SJSA1 (cell line): Measurements from ENCODE around the gene CCDC3. TPM values are rescaled to one million over a fixed set of nuclear protein-coding genes. Genes with fewer than 3 reads are reported as not detected.
A peak's percentile ranks its signal among the peaks of the same experiment; 100 is the strongest.
"Not testable (repeated sequence)": the region's sequence is repeated elsewhere in the genome, so short reads cannot be mapped to it uniquely, and the experiment has no call there.

ENCODE experiments used
- DNase-seq, 2 experiments: peaks; one replicate each; pipeline ENCODE4 v3.0.0-alpha.2; 2015 to 2020; ENCODE audit warnings: low spot score in 2 of 2, low read depth in 1 of 2
- H3K27ac ChIP-seq: fragments of 250-450 bp; sonication (Bioruptor Pico); 2 replicates; pipeline ENCODE4 v1.5.1; 2020; ENCODE audit warnings: mild to moderate bottlenecking, moderate library complexity
- H3K27me3 ChIP-seq: fragments of 250-450 bp; sonication (Bioruptor Pico); replicated peaks from 2 replicates; pipeline ENCODE4 v1.5.1; 2020; ENCODE audit warnings: mild to moderate bottlenecking, moderate library complexity
- H3K36me3 ChIP-seq: fragments of 250-450 bp; sonication (Bioruptor Pico); 2 replicates; pipeline ENCODE4 v1.5.1; 2020; ENCODE audit warnings: mild to moderate bottlenecking
- H3K4me1 ChIP-seq: fragments of 250-450 bp; sonication (Bioruptor Pico); replicated peaks from 2 replicates; pipeline ENCODE4 v1.6.1; 2021; ENCODE audit warnings: mild to moderate bottlenecking
- H3K4me3 ChIP-seq: fragments of 250-450 bp; sonication (Bioruptor Pico); 2 replicates; pipeline ENCODE4 v1.5.1; 2020; ENCODE audit warnings: mild to moderate bottlenecking
- H3K9me3 ChIP-seq: fragments of 250-450 bp; sonication (Bioruptor Pico); replicated peaks from 2 replicates; pipeline ENCODE4 v1.5.1; 2020; ENCODE audit warnings: mild to moderate bottlenecking
- total RNA-seq: library from RNA; depleted of rRNA; stranded (reverse); fragments of >200 nt; shearing (Covaris generic); gene quantifications from 2 replicates; pipeline ENCODE4 v1.2.3, GENCODE V29; 2014

Gene CCDC3
- total RNA-seq, 1 experiment from 2014 or later: 21.3 TPM

GRCh38 chr10:12984165-12984747 is 17.3 kb downstream of the CCDC3 start:
- Histone ChIP-seq H3K4me3 (no peak overlapping the region), H3K36me3 (no peaks in the 10 kb centered on the region), H3K27ac (peak overlapping the region; percentile 54), H3K27me3 (no peaks in the 10 kb centered on the region), H3K9me3 (peaks cover 2% of the 10 kb centered on the region; the same call in 1 of the 2 replicates), H3K4me1 (peaks cover 25% of the 10 kb centered on the region)
- peak; percentile 64 to 92 for DNase-seq

- Histone ChIP-seq H3K27ac (peak overlapping the region; percentile 54), H3K4me1 (peaks cover 25% of the 10 kb centered on the region)
- peak in 1 of 2 experiments; percentile 60 for DNase-seq
- H3K4me3 ChIP-seq, H3K36me3 ChIP-seq, H3K27me3 ChIP-seq, H3K9me3 ChIP-seq: not testable (repeated sequence)
These were observed 17.9 kb downstream of the CCDC3 start for GRCh38 chr10:12983568-12983967.

GRCh38 chr10:12981570-12981969 is 19.9 kb downstream of the CCDC3 start:
- Histone ChIP-seq H3K9me3 (peaks cover 2% of the 10 kb centered on the region; the same call in 1 of the 2 replicates), H3K36me3 (no peaks in the 10 kb centered on the region), H3K4me3 (no peak overlapping the region), H3K27ac (peak overlapping the region; percentile 36; the same call in 1 of the 2 replicates), H3K27me3 (no peaks in the 10 kb centered on the region), H3K4me1 (peaks cover 25% of the 10 kb centered on the region)
- peak; percentile 67 to 70 for DNase-seq

GRCh38 chr10:12980713-12981306 is 20.7 kb downstream of the CCDC3 start:
- no peak for DNase-seq
- H3K4me1 ChIP-seq: peaks cover 25% of the 10 kb centered on the region
- H3K9me3 ChIP-seq: peaks cover 2% of the 10 kb centered on the region; the same call in 1 of the 2 replicates
- no peaks in the 10 kb centered on the region for H3K27me3 ChIP-seq
- no peak overlapping the region for H3K4me3 ChIP-seq
- no peak overlapping the region for H3K27ac ChIP-seq
- no peaks in the 10 kb centered on the region for H3K36me3 ChIP-seq

GRCh38 chr10:12980102-12980661 is 21.3 kb downstream of the CCDC3 start:
- no peak overlapping the region for H3K4me3 ChIP-seq
- H3K9me3 ChIP-seq: peaks cover 2% of the 10 kb centered on the region; the same call in 1 of the 2 replicates
- no peaks in the 10 kb centered on the region for H3K27me3 ChIP-seq
- no peak overlapping the region for H3K27ac ChIP-seq
- no peak for DNase-seq
- H3K4me1 ChIP-seq: peaks cover 25% of the 10 kb centered on the region
- H3K36me3 ChIP-seq: no peaks in the 10 kb centered on the region

GRCh38 chr10:12978891-12979290 is 22.6 kb downstream of the CCDC3 start:
- H3K27ac ChIP-seq: no peak overlapping the region
- peaks cover 17% of the 10 kb centered on the region for H3K4me1 ChIP-seq
- H3K4me3 ChIP-seq: no peak overlapping the region
- no peak for DNase-seq
- no peaks in the 10 kb centered on the region for H3K27me3 ChIP-seq
- H3K36me3 ChIP-seq: no peaks in the 10 kb centered on the region
- peaks cover 2% of the 10 kb centered on the region; the same call in 1 of the 2 replicates for H3K9me3 ChIP-seq

- Histone ChIP-seq H3K36me3 (no peaks in the 10 kb centered on the region), H3K4me1 (peaks cover 8% of the 10 kb centered on the region), H3K4me3 (no peak overlapping the region), H3K9me3 (no peaks in the 10 kb centered on the region), H3K27ac (no peak overlapping the region), H3K27me3 (no peaks in the 10 kb centered on the region)
- DNase-seq: no peak
These were observed 25.6 kb downstream of the CCDC3 start for GRCh38 chr10:12975906-12976305.

- H3K9me3 ChIP-seq: no peaks in the 10 kb centered on the region
- no peak overlapping the region for H3K27ac ChIP-seq
- DNase-seq: no peak
- peaks cover 14% of the 10 kb centered on the region for H3K4me1 ChIP-seq
- no peak overlapping the region for H3K4me3 ChIP-seq
- no peaks in the 10 kb centered on the region for H3K27me3 ChIP-seq
- H3K36me3 ChIP-seq: no peaks in the 10 kb centered on the region
These were observed 26.2 kb downstream of the CCDC3 start for GRCh38 chr10:12975266-12975665.

- Histone ChIP-seq H3K4me1 (peaks cover 20% of the 10 kb centered on the region), H3K27ac (no peak overlapping the region), H3K27me3 (no peaks in the 10 kb centered on the region), H3K36me3 (no peaks in the 10 kb centered on the region), H3K4me3 (no peak overlapping the region), H3K9me3 (no peaks in the 10 kb centered on the region)
- DNase-seq: no peak
These were observed 26.9 kb downstream of the CCDC3 start for GRCh38 chr10:12974491-12975199.

GRCh38 chr10:12974078-12974477 is 27.4 kb downstream of the CCDC3 start:
- no peaks in the 10 kb centered on the region for H3K27me3 ChIP-seq
- H3K27ac ChIP-seq: no peak overlapping the region
- peaks cover 21% of the 10 kb centered on the region for H3K4me1 ChIP-seq
- H3K4me3 ChIP-seq: no peak overlapping the region
- no peaks in the 10 kb centered on the region for H3K36me3 ChIP-seq
- no peaks in the 10 kb centered on the region for H3K9me3 ChIP-seq
- no peak for DNase-seq

- Histone ChIP-seq H3K4me1 (peaks cover 21% of the 10 kb centered on the region), H3K27me3 (no peaks in the 10 kb centered on the region), H3K36me3 (no peaks in the 10 kb centered on the region), H3K4me3 (no peak overlapping the region), H3K27ac (no peak overlapping the region), H3K9me3 (no peaks in the 10 kb centered on the region)
- DNase-seq: no peak
These were observed 28.3 kb downstream of the CCDC3 start for GRCh38 chr10:12973149-12973718.

GRCh38 chr10:12972146-12972545 is 29.4 kb downstream of the CCDC3 start:
- Histone ChIP-seq H3K36me3 (no peaks in the 10 kb centered on the region), H3K4me1 (peaks cover 21% of the 10 kb centered on the region), H3K27me3 (no peaks in the 10 kb centered on the region), H3K9me3 (no peaks in the 10 kb centered on the region), H3K4me3 (no peak overlapping the region), H3K27ac (no peak overlapping the region)
- DNase-seq: no peak

- Histone ChIP-seq H3K27me3 (no peaks in the 10 kb centered on the region), H3K9me3 (no peaks in the 10 kb centered on the region), H3K27ac (peak overlapping the region; percentile 73), H3K36me3 (no peaks in the 10 kb centered on the region), H3K4me3 (no peak overlapping the region), H3K4me1 (peaks cover 21% of the 10 kb centered on the region)
- DNase-seq: peak; percentile 37 to 54
These were observed 30.3 kb downstream of the CCDC3 start for GRCh38 chr10:12971001-12971788.
